Measurements from ENCODE around the gene SELENOW. TPM values are rescaled to one million over a fixed set of nuclear protein-coding genes. Genes with fewer than 3 reads are reported as not detected.

SELENOW gene
- polyA plus RNA-seq, 3 donors: 103 to 204 (median 171) TPM

GRCh38 chr19:47821460-47822020, 43.0 kb downstream of the SELENOW start, which contains the start of gene CRX:
Gene CRX, plus strand, starts transcription at chr19:47821937. Its CDS starts 12,507 bp downstream, at chr19:47834444.
- Histone ChIP-seq H3K4me3 (replicated peaks in 1 of 3; ENCODE audit: low read depth in 2 of 3, low read length in 3 of 3) (no peak within 1 kb of the TSS), H3K4me2 (replicated peaks; ENCODE audit: extremely low read depth, low read length, poor library complexity, severe bottlenecking) (no peak within 1 kb of the TSS), H4K20me1 (ENCODE audit: insufficient read depth, low read length) (no peaks in the 10 kb centered on the region), H3K36me3 (replicated peaks in 1 of 2; ENCODE audit: control insufficient read depth in 1 of 2, insufficient read depth in 2 of 2, low read length in 2 of 2) (no peaks in the 10 kb centered on the region), H3K27ac (ENCODE audit: low read depth in 1 of 2, low read length in 2 of 2) (no peak within 1 kb of the TSS), H3K27me3 (ENCODE audit: control insufficient read depth in 2 of 2, insufficient read depth in 2 of 2, low read length in 2 of 2) (peaks cover 0 to 15% of the 10 kb centered on the region in 2 donors), H3K9me3 (replicated peaks in 1 of 2; ENCODE audit: control insufficient read depth in 1 of 2, insufficient read depth in 1 of 2, low read length in 2 of 2) (peaks cover 0 to 3% of the 10 kb centered on the region in 2 donors), H3K9ac (ENCODE audit: insufficient read depth, low read length, poor library complexity, severe bottlenecking) (no peak within 1 kb of the TSS), H2AFZ (ENCODE audit: insufficient read depth, low read depth, low read length, poor library complexity, severe bottlenecking) (no peak within 1 kb of the TSS), H3K79me2 (ENCODE audit: insufficient read depth, low read length) (no peaks in the 10 kb centered on the region), H3K4me1 (ENCODE audit: control insufficient read depth in 1 of 2, insufficient read depth in 2 of 2, low read length in 2 of 2) (no peaks in the 10 kb centered on the region)
- WGBS (ENCODE audit: insufficient coverage): 84% methylated on average over 6 of the region's 15 CpGs
- Mint-ChIP-seq H3K4me3 (no peak within 1 kb of the TSS), H3K27ac (peak within 1 kb of the TSS in 1 of 7 donors; percentile 27), H3K27me3 (ENCODE audit: low read depth in 3 of 3) (peaks cover 29 to 38% (median 31%) of the 10 kb centered on the region in 3 donors), H3K36me3 (no peaks in the 10 kb centered on the region), H3K9me3 (peaks cover 0 to 7% (median 4%) of the 10 kb centered on the region in 7 donors), H3K4me1 (peaks cover 7% of the 10 kb centered on the region)
- no peak for DNase-seq
- no peak for TF ChIP-seq CTCF (IDR thresholded peaks at IDR 0.05)
- intact Hi-C loops (cut with micrococcal nuclease): no loop called here

GRCh38 chr19:47824396-47824795, 45.9 kb downstream of the SELENOW start:
- DNase-seq: no peak
- Mint-ChIP-seq H3K4me1 (peaks cover 7% of the 10 kb centered on the region), H3K36me3 (no peaks in the 10 kb centered on the region), H3K4me3 (no peak overlapping the region), H3K27me3 (ENCODE audit: low read depth in 3 of 3) (peaks cover 25 to 34% (median 33%) of the 10 kb centered on the region in 3 donors), H3K27ac (no peak overlapping the region), H3K9me3 (peaks cover 0 to 12% (median 9%) of the 10 kb centered on the region in 7 donors)
- H2AFZ ChIP-seq (ENCODE audit: insufficient read depth, low read depth, low read length, poor library complexity, severe bottlenecking): no peak overlapping the region
- TF ChIP-seq CTCF (IDR thresholded peaks at IDR 0.05): no peak
- intact Hi-C loops (cut with micrococcal nuclease): no loop called here
- H3K27me3 ChIP-seq (ENCODE audit: control insufficient read depth in 2 of 2, insufficient read depth in 2 of 2, low read length in 2 of 2): peaks cover 0 to 13% of the 10 kb centered on the region in 2 donors
- WGBS (ENCODE audit: insufficient coverage): 43% methylated on average over 1 of the region's 6 CpGs
- no peaks in the 10 kb centered on the region for H3K36me3 ChIP-seq (replicated peaks in 1 of 2; ENCODE audit: control insufficient read depth in 1 of 2, insufficient read depth in 2 of 2, low read length in 2 of 2)
- no peak overlapping the region for H3K9ac ChIP-seq (ENCODE audit: insufficient read depth, low read length, poor library complexity, severe bottlenecking)
- no peak overlapping the region for H3K4me3 ChIP-seq (replicated peaks in 1 of 3; ENCODE audit: low read depth in 2 of 3, low read length in 3 of 3)
- no peaks in the 10 kb centered on the region for H3K79me2 ChIP-seq (ENCODE audit: insufficient read depth, low read length)
- H4K20me1 ChIP-seq (ENCODE audit: insufficient read depth, low read length): no peaks in the 10 kb centered on the region
- H3K9me3 ChIP-seq (replicated peaks in 1 of 2; ENCODE audit: control insufficient read depth in 1 of 2, insufficient read depth in 1 of 2, low read length in 2 of 2): peaks cover 0 to 7% of the 10 kb centered on the region in 2 donors
- H3K4me1 ChIP-seq (ENCODE audit: control insufficient read depth in 1 of 2, insufficient read depth in 2 of 2, low read length in 2 of 2): no peaks in the 10 kb centered on the region
- H3K27ac ChIP-seq (ENCODE audit: low read depth in 1 of 2, low read length in 2 of 2): no peak overlapping the region
- H3K4me2 ChIP-seq (replicated peaks; ENCODE audit: extremely low read depth, low read length, poor library complexity, severe bottlenecking): no peak overlapping the region
